Measurements from ENCODE around the gene U2SURP. TPM values are rescaled to one million over a fixed set of nuclear protein-coding genes. Genes with fewer than 3 reads are reported as not detected.
A peak's percentile ranks its signal among the peaks of the same experiment; 100 is the strongest.

The U2SURP gene
- total and polyA plus RNA-seq, 10 of the 15 experiments (the other 5 are each of a cell fraction or from before 2014, with no cell fraction given) = 76.3 to 277 (median 150) TPM

DNA sequence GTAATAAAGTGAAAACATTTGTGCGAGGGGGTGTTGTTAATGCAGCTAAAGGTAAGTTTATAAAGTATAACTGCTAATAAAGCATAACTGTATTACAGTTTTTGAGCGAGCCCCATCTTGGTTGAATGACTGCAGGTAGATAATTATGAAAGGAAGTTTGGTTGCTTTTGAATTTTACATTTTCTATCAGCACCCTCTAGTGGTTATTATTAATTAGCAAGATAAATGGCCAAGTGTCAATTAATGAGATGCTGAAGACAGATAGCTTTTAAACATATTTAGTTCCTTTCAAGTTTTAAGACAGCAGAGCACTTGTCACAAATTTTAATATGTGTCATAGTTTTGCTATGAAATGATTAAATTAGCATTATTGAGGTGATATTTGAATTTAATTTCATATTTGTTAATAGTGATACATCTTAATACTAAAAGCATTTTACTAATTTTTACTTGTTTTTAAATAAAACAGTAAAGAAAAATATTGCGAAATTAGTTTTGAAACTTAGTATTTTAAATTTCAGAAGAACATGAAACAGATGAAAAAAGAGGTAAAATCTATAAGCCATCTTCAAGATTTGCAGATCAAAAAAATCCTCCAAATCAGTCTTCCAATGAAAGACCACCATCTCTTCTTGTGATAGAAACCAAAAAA lies 15.1 kb downstream of the U2SURP start (continued):
- TF ChIP-seq, protein P1, sequence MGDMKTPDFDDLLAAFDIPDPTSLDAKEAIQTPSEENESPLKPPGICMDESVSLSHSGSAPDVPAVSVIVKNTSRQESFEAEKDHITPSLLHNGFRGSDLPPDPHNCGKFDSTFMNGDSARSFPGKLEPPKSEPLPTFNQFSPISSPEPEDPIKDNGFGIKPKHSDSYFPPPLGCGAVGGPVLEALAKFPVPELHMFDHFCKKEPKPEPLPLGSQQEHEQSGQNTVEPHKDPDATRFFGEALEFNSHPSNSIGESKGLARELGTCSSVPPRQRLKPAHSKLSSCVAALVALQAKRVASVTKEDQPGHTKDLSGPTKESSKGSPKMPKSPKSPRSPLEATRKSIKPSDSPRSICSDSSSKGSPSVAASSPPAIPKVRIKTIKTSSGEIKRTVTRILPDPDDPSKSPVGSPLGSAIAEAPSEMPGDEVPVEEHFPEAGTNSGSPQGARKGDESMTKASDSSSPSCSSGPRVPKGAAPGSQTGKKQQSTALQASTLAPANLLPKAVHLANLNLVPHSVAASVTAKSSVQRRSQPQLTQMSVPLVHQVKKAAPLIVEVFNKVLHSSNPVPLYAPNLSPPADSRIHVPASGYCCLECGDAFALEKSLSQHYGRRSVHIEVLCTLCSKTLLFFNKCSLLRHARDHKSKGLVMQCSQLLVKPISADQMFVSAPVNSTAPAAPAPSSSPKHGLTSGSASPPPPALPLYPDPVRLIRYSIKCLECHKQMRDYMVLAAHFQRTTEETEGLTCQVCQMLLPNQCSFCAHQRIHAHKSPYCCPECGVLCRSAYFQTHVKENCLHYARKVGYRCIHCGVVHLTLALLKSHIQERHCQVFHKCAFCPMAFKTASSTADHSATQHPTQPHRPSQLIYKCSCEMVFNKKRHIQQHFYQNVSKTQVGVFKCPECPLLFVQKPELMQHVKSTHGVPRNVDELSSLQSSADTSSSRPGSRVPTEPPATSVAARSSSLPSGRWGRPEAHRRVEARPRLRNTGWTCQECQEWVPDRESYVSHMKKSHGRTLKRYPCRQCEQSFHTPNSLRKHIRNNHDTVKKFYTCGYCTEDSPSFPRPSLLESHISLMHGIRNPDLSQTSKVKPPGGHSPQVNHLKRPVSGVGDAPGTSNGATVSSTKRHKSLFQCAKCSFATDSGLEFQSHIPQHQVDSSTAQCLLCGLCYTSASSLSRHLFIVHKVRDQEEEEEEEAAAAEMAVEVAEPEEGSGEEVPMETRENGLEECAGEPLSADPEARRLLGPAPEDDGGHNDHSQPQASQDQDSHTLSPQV (IDR thresholded peaks at IDR 0.05) = 0 out of 2 replicates have a peak, but pooled peaks have one; percentile 10
- TF ChIP-seq PAX8 (IDR thresholded peaks at IDR 0.05) = no peak

- Histone ChIP-seq H3K9ac (ENCODE audit: control insufficient read depth, insufficient read depth, low read length) (no peak overlapping the region), H3K4me1 (ENCODE audit: control insufficient read depth, insufficient read depth, low read length) (no peaks in the 10 kb centered on the region), H3K27me3 (replicated peaks in 1 of 2; ENCODE audit: control insufficient read depth in 2 of 2, insufficient read depth in 2 of 2, low read length in 1 of 2) (no peaks in the 10 kb centered on the region), H3K36me3 (ENCODE audit: control insufficient read depth in 2 of 2, insufficient read depth in 2 of 2, low read length in 1 of 2) (peaks cover 0 to 28% of the 10 kb centered on the region in 2 experiments), H3K9me3 (replicated peaks; ENCODE audit: control insufficient read depth, insufficient read depth, low read length) (no peaks in the 10 kb centered on the region), H4K20me1 (ENCODE audit: control insufficient read depth, insufficient read depth) (no peaks in the 10 kb centered on the region), H3K4me3 (no peak overlapping the region), H3K4me2 (ENCODE audit: control insufficient read depth, insufficient read depth) (no peak overlapping the region), H3K27ac (ENCODE audit: control insufficient read depth, insufficient read depth) (no peak overlapping the region), H3K79me2 (ENCODE audit: control insufficient read depth, insufficient read depth, low read length) (no peaks in the 10 kb centered on the region), H2AFZ (ENCODE audit: control insufficient read depth, low read depth, low read length) (no peak overlapping the region)
- ATAC-seq (no peak), FAIRE-seq (no peak), DNase-seq (ENCODE audit: low read depth, low spot score) (no peak)
- no peak for TF ChIP-seq HDGF (IDR thresholded peaks at IDR 0.05)
- TF ChIP-seq, protein P1 (IDR thresholded peaks at IDR 0.05) = no peak
- no peak for TF ChIP-seq POLR2A (IDR thresholded peaks at IDR 0.05; ENCODE audit: low read depth, low read length)
- no peak for TF ChIP-seq FOXK2 (IDR thresholded peaks at IDR 0.05)
- no peak for TF ChIP-seq CBX3 (IDR thresholded peaks at IDR 0.05; ENCODE audit: borderline replicate concordance, low read depth)
- no peak for TF ChIP-seq SPI1 (IDR thresholded peaks at IDR 0.05; ENCODE audit: borderline replicate concordance, insufficient read depth, low read depth, low read length)
- TF ChIP-seq PAX5 (IDR thresholded peaks at IDR 0.05; ENCODE audit: borderline replicate concordance, low read depth, low read length) = no peak
- POLR2A ChIA-PET = no interaction called here
- no TSS peak for BruUV-seq (replicated peaks)
- CTCF ChIA-PET = interaction anchor here (0.8 to 2.0 kb wide), 2 partner anchors 14 to 22 kb away, joined by 3 to 6 read pairs; partner anchors contain the start of gene U2SURP
- SMC1A ChIA-PET (ENCODE audit: uncharacterized antibody, unreplicated experiment) = interaction anchor here (1.4 to 1.6 kb wide), 2 partner anchors 18 to 147 kb away, joined by 3 to 5 read pairs; no protein-coding TSS in a partner anchor
- intact Hi-C loops (cut with micrococcal nuclease; ENCODE audit: unreplicated experiment) = no loop called here
- WGBS (ENCODE audit: insufficient coverage, insufficient replicate concordance, low lambda C conversion rate, missing lambda C conversion rate) = 100% methylated on average over 4 of the region's 4 CpGs
- in situ Hi-C loops (cut with MboI) = no loop called here
- RAD21 ChIA-PET (ENCODE audit: unreplicated experiment) = no interaction called here
Observed at GRCh38 chr3:143024351-143024960, 23.1 kb downstream of the U2SURP start.
